ENCODE measurements around the gene FOXN4. TPM values are rescaled to one million over a fixed set of nuclear protein-coding genes. Genes with fewer than 3 reads are reported as not detected.

The FOXN4 gene
- total and polyA plus RNA-seq, 2 of the 13 experiments (the other 11 are each of a cell fraction or from before 2014, with no cell fraction given): 0.11 TPM; not detected in 1

DNA sequence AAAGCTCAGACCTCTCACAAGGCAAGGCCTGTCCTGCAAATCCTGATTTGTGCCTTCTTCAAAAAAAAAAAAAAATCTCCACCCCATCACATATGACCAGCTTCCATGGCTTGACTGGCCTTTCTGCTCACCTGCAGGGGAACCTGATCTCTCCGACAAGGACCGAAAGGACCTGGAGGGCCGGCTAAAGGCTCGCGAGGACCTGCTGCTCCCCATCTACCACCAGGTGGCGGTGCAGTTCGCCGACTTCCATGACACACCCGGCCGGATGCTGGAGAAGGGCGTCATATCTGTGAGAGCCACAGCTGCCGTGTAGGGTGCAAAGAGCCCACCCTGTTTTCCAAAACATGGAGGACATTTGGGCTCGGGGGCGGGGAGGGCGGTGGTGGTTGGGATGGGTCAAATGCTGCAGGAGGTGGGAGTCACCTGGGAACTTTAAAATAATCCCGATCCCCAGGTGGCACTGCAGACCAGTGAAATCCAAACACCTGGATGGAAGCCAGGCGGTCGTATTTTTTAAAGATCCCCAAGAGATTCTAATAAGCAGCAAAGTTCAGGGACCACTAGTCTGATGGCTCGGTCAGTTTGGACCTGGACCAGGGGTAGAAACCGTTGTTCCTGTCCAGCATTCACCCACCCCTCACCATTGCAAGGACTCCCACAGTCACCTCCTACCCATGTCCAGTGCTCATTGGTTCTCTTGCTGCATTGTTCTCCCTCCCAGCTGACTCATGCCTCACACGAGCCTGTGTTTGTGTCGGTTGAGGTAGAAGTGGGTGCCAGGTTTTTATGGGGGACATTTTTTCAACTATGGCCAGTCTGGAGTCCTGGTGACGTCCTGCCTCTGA lies 44.8 kb downstream of the FOXN4 start (continued):
- TF ChIP-seq CTCF (CRISPR knock-in tag; IDR thresholded peaks at IDR 0.05) (peak; percentile 96), SALL1 (CRISPR knock-in tag; IDR thresholded peaks at IDR 0.05) (peak; percentile 39; the same call in 1 of the 2 replicates), XRCC5 (optimal IDR thresholded peaks at IDR 0.05; ENCODE audit: low read length) (peak; percentile 74), GABPB1 (CRISPR knock-in tag; IDR thresholded peaks at IDR 0.05) (peak; percentile 37; the same call in 1 of the 2 replicates), SOX5 (CRISPR knock-in tag; IDR thresholded peaks at IDR 0.05; ENCODE audit: borderline replicate concordance) (no peak), ZMYM4 (CRISPR knock-in tag; IDR thresholded peaks at IDR 0.05) (peak; percentile 32; the same call in 1 of the 2 replicates), ZFX (CRISPR knock-in tag; IDR thresholded peaks at IDR 0.05; ENCODE audit: low read depth) (peak; percentile 17; the same call in 1 of the 2 replicates), ZNF687 (CRISPR knock-in tag; IDR thresholded peaks at IDR 0.05) (peak; percentile 54), ETV5 (CRISPR knock-in tag; IDR thresholded peaks at IDR 0.05; ENCODE audit: borderline replicate concordance) (peak; percentile 47; the same call in 1 of the 2 replicates), SMC3 (IDR thresholded peaks at IDR 0.05; ENCODE audit: low read length) (peak; percentile 78), YY1 (IDR thresholded peaks at IDR 0.05; ENCODE audit: insufficient read depth, insufficient replicate concordance, low read depth, low read length) (peak; percentile 56), TEAD3 (CRISPR knock-in tag; optimal IDR thresholded peaks at IDR 0.05; ENCODE audit: borderline replicate concordance) (peak; percentile 20), RAD21 (CRISPR knock-in tag; IDR thresholded peaks at IDR 0.05) (peak; percentile 92), MED1 (CRISPR knock-in tag; IDR thresholded peaks at IDR 0.05) (no peak), LCORL (IDR thresholded peaks at IDR 0.05) (no peak), LCORL (CRISPR knock-in tag; IDR thresholded peaks at IDR 0.05) (0 out of 2 replicates have a peak, but pooled peaks have one; percentile 33), FOSL2 (CRISPR knock-in tag; IDR thresholded peaks at IDR 0.05) (peak; percentile 27; the same call in 1 of the 2 replicates)
- TF ChIP-seq, protein P1, sequence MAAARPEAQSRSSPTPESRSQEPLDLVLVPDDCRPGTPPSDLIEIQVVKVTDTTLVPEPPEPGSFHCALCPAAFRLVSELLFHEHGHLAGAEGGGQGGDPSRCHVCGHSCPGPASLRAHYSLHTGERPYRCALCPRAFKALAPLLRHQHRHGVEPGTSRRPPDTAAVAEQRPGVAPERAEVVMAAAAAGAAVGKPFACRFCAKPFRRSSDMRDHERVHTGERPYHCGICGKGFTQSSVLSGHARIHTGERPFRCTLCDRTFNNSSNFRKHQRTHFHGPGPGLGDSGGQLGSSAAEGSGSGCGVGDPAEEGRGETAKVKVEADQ (CRISPR knock-in tag; IDR thresholded peaks at IDR 0.05; ENCODE audit: borderline replicate concordance): peak; percentile 66; the same call in 1 of the 2 replicates
- TF ChIP-seq, protein P2, sequence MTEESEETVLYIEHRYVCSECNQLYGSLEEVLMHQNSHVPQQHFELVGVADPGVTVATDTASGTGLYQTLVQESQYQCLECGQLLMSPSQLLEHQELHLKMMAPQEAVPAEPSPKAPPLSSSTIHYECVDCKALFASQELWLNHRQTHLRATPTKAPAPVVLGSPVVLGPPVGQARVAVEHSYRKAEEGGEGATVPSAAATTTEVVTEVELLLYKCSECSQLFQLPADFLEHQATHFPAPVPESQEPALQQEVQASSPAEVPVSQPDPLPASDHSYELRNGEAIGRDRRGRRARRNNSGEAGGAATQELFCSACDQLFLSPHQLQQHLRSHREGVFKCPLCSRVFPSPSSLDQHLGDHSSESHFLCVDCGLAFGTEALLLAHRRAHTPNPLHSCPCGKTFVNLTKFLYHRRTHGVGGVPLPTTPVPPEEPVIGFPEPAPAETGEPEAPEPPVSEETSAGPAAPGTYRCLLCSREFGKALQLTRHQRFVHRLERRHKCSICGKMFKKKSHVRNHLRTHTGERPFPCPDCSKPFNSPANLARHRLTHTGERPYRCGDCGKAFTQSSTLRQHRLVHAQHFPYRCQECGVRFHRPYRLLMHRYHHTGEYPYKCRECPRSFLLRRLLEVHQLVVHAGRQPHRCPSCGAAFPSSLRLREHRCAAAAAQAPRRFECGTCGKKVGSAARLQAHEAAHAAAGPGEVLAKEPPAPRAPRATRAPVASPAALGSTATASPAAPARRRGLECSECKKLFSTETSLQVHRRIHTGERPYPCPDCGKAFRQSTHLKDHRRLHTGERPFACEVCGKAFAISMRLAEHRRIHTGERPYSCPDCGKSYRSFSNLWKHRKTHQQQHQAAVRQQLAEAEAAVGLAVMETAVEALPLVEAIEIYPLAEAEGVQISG (CRISPR knock-in tag; IDR thresholded peaks at IDR 0.05): 0 out of 2 replicates have a peak, but pooled peaks have one; percentile 18
